Spleen (tissue), 7 donors: Measurements from ENCODE around the gene TMEM116.
"Not testable (repeated sequence)": the region's sequence is repeated elsewhere in the genome, so short reads cannot be mapped to it uniquely, and the experiment has no call there.

ENCODE experiments used
- POLR2A ChIP-seq, 3 donors: fragments of 450-650 bp; IDR thresholded peaks; one replicate each; pipeline ENCODE4 v1.5.1; 2017; ENCODE audit warnings: antibody characterized with exemption in 3 of 3, mild to moderate bottlenecking in 1 of 3
- POLR2AphosphoS5 ChIP-seq, 3 donors: sonication (generic); formaldehyde crosslinking; IDR thresholded peaks; one replicate each; pipeline ENCODE4 v1.5.1; 2017; ENCODE audit warnings: antibody characterized with exemption in 3 of 3
- TF ChIP-seq, protein P1 (sequence below), 11 experiments: fragments of 200-600 bp in 7 of 11; fragments of 450-650 bp in 4 of 11; sonication (generic) in 4 of 11; IDR thresholded peaks in 8 of 11; conservative IDR thresholded peaks in 3 of 11; 1 replicate in 7 of 11; 2 replicates in 4 of 11; pipeline versions ENCODE4 v1.4.0 to v1.8.0; 2016 to 2021; ENCODE audit warnings: antibody characterized with exemption in 11 of 11, inconsistent platforms in 4 of 11, mild to moderate bottlenecking in 1 of 11
- donor health status: DM: no; HTN: no; CAD: no; lungs with moderate emphysema.
- donor health status: DM: no; HTN: no; CAD: no.
- donor health status: DM: no; HTN: no; CAD: no.

DNA sequence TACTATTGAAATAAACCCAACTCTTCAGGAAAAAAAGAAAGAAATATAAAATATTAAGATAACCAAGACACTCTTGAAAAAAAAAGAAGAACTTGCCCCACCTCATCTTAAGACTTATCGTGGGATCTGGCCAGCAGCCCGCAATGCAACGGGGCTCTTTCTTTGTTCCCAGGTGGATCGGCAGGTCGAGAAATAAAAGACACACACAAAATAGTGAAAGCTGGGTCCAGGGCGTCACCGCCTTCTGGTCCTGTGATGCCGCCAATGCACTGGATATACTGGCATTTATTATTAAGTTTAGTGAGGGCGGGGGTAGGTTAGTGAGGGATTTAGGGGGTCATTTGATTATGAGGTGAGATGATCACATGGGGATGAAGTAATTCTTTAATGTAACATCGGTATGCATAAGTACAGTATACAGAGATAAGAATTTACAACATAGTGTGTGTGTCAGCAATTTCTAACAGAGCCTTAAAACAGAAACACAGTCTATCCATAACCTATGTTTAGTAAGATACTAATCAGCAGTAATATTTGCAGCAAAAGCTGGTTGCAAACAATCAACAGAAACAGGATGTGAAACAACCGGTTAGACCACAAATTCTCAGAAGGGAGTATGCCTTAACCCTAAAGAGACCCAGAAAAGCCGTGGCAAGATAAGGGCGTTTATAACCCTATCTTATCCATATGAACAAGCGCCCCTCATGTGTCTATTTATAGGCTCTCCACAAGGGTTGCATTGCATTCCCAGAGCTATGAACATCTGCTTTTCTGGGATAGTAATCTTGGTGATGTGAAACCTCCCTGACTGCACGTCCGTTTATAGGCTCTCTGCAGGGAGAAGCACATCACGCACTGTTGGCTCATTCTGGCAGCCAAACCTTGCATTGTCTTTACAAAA is 18.5 kb downstream of the TMEM116 start:
- TF ChIP-seq POLR2AphosphoS5, POLR2A (IDR thresholded peaks at IDR 0.05): not testable (repeated sequence)
- TF ChIP-seq, protein P1, sequence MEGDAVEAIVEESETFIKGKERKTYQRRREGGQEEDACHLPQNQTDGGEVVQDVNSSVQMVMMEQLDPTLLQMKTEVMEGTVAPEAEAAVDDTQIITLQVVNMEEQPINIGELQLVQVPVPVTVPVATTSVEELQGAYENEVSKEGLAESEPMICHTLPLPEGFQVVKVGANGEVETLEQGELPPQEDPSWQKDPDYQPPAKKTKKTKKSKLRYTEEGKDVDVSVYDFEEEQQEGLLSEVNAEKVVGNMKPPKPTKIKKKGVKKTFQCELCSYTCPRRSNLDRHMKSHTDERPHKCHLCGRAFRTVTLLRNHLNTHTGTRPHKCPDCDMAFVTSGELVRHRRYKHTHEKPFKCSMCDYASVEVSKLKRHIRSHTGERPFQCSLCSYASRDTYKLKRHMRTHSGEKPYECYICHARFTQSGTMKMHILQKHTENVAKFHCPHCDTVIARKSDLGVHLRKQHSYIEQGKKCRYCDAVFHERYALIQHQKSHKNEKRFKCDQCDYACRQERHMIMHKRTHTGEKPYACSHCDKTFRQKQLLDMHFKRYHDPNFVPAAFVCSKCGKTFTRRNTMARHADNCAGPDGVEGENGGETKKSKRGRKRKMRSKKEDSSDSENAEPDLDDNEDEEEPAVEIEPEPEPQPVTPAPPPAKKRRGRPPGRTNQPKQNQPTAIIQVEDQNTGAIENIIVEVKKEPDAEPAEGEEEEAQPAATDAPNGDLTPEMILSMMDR (IDR thresholded peaks at IDR 0.05 in 8 of 11, conservative IDR thresholded peaks at IDR 0.05 in 3 of 11): not testable (repeated sequence)
